Stimulated activated memory B cell treated with anti-CD40 and anti-IgM and Interleukin-4, amounts not matched to agents 10 μg/mL and 1 μg/mL and 100 μg/mL, for 72 hours (primary cell): ENCODE results near the gene C2orf72.
A peak's percentile ranks its signal among the peaks of the same experiment; 100 is the strongest.

Experiments used
- ATAC-seq: fragments of 150-1000 bp; cut with Tn5 transposase; 2 replicates; pipeline ENCODE4 v1.10.0; 2021
- H3K27ac Mint-ChIP-seq: one replicate; pipeline ENCODE4 v1.8.0; 2022; ENCODE audit warnings: mild to moderate bottlenecking, mixed read lengths
- H3K27me3 Mint-ChIP-seq: one replicate; pipeline ENCODE4 v1.8.0; 2022; ENCODE audit warnings: mixed read lengths
- H3K36me3 Mint-ChIP-seq: one replicate; pipeline ENCODE4 v1.8.0; 2022; ENCODE audit warnings: mixed read lengths
- H3K4me1 Mint-ChIP-seq: one replicate; pipeline ENCODE4 v1.8.0; 2022; ENCODE audit warnings: mixed read lengths
- H3K4me3 Mint-ChIP-seq: one replicate; pipeline ENCODE4 v1.8.0; 2022; ENCODE audit warnings: mild to moderate bottlenecking, moderate library complexity, mixed read lengths
- H3K9me3 Mint-ChIP-seq: one replicate; pipeline ENCODE4 v1.8.0; 2022; ENCODE audit warnings: mixed read lengths

C2orf72 gene

DNA sequence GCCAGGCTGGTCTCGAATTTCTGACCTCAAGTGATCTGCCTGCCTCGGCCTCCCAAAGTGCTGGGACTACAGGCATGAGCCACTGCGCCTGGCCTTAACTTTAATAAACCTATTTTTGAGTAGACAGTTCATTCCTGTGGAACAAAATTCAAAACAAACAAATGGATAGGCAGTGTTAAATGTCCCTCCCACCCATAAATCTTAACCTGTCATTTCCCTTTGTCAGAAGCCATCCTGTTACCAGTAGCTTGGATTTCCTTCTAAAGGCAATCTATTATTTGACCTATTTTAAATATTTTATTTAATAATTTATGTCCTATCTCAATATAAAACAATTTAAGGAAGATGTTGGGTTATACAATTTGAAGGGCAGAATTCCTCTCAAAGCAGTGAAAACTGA lies 6.6 kb upstream of the C2orf72 start:
- Mint-ChIP-seq H3K9me3 (no peaks in the 10 kb centered on the region), H3K4me3 (no peak overlapping the region)

DNA sequence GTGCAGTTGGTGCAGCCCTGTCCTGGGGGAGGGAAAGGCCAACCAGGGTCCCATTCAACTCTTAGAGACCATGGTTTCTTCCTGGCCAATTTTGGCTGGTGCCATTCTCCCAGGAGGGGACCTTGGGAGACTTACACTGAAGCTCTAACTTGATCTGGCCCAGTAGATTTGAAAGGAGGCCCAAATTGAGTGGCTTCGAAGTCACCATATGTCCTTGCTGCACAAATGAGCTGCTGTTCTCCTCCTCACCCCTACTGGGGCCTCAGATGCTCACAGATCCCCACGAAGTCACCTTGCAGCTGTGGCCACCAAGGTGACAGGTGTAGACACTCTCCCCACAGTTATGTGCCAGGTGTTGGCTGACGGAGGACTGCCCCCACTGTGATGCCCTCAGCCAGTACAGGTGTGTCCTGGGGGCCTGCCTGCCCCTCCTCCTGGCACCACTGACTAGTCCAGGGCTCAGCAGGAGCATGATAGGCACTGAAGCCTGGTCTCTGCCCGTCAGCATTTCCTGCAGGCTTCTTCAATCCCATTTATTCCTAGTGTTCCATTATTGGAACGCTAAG lies 4.7 kb upstream of the C2orf72 start:
- peaks cover 15% of the 10 kb centered on the region for H3K27me3 Mint-ChIP-seq
- ATAC-seq, result no peak
- H3K27ac Mint-ChIP-seq, result no peak overlapping the region
- no peak overlapping the region for H3K4me3 Mint-ChIP-seq
- H3K36me3 Mint-ChIP-seq, result no peaks in the 10 kb centered on the region
- H3K4me1 Mint-ChIP-seq, result peaks cover 20% of the 10 kb centered on the region
- no peaks in the 10 kb centered on the region for H3K9me3 Mint-ChIP-seq

More for the DNA sequence above, 6.6 kb upstream of the C2orf72 start:
- ATAC-seq, result no peak
- H3K36me3 Mint-ChIP-seq, result no peaks in the 10 kb centered on the region
- H3K27ac Mint-ChIP-seq, result no peak overlapping the region
- H3K4me1 Mint-ChIP-seq, result peaks cover 20% of the 10 kb centered on the region
- peaks cover 6% of the 10 kb centered on the region for H3K27me3 Mint-ChIP-seq

DNA sequence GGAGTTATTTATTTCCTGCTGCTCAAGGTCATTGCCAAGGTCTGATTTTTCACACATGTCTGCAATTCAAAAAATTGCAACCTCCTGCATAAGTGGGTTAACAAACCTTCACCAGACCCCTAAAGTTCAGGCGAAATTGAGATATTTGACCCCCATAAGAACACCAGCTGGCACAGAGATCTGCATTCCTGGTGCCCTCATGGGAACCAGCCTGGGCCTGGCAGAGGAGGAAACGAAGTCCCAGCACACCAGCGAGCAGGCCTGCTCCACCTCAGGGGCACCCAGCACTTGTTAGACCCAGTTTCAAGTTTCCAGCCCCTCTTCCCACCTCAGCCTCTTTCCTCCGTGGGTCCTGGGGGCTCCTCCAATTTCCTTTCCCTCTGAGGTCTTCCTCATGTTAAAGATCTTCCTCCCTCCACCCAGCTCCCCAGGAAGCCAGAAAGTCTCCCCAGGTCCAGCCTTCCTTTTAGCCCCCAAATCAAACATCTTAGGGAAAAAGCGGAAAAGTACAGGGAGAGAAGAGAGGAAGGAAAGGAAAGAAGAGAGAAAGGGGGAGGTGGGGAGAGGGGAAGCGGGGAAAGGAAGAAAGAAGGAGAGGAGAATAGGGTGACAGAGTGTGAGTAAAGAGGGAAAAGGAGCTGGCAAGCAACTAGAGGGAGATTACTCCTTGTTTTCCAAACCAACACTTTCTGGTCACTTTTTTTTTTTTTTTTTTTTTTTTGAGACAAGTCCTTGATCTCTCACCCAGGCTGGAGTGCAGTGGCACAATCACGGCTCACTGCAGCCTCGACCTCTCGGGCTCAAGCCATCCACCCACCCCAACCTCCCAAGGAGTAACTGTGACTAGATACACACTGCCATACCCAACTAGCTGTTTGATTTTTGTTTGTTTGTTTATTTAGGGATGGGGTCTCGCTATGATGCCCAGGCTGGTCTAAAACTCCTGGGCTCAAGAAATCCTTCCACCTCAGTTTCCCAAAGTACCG lies 3.9 kb upstream of the C2orf72 start:
- Mint-ChIP-seq H3K9me3 (no peaks in the 10 kb centered on the region), H3K27ac (no peak overlapping the region), H3K4me1 (peaks cover 25% of the 10 kb centered on the region), H3K27me3 (peaks cover 22% of the 10 kb centered on the region), H3K4me3 (no peak overlapping the region), H3K36me3 (no peaks in the 10 kb centered on the region)
- no peak for ATAC-seq

DNA sequence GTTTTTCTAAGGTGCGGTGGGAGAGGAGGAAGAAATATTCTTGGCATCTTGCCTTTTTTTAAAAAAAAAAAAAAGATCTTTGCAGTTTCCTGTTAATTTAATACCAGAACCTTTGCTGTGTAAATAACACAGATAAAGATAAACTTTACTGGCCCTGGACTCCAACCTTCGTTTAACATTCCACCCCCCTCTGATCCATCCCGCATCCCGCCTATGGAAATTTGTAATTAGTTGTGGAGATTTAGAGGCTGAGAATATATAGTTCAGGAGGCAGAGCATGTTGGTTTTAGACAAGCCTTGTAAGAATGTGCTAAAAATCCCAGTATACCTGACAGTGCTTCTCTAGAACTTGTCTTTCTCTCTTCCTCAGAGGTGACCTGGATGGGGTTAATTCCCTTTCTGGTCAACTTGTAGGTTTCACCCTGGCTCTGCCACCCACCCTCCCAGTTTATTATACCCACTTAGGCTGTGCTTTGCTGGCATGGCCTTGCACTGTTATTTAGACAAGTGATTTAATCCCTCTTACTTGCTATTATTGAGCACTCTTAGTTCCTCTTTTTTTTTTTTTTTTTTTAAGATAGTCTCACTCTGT lies 2.9 kb upstream of the C2orf72 start:
- no peak overlapping the region for H3K4me3 Mint-ChIP-seq
- H3K27me3 Mint-ChIP-seq, result peaks cover 31% of the 10 kb centered on the region
- no peaks in the 10 kb centered on the region for H3K9me3 Mint-ChIP-seq
- H3K27ac Mint-ChIP-seq, result no peak overlapping the region
- peaks cover 28% of the 10 kb centered on the region for H3K4me1 Mint-ChIP-seq
- no peaks in the 10 kb centered on the region for H3K36me3 Mint-ChIP-seq
- ATAC-seq, result peak; percentile 74

DNA sequence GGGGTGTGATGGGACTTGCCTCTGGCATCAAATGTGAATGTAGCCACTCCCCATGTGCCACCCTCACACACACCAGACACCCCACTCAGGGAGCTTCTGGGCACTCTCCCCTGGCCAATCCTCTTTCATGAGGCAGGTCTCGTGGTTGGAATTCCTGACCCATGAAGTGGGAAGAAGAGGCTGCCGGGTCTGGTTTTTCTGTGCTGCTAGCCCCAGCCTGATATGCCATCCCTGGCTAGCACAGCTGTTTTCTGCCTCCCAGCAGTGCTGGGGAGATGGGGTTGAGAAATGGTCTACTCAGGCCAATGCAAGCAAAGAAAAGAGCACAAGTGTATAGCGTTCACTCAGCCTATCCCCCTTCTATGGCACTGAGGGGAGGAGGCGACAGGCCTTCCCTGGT lies 1.2 kb upstream of the C2orf72 start:
- peaks cover 28% of the 10 kb centered on the region for H3K4me1 Mint-ChIP-seq
- peaks cover 48% of the 10 kb centered on the region for H3K27me3 Mint-ChIP-seq
- no peak overlapping the region for H3K4me3 Mint-ChIP-seq
- no peaks in the 10 kb centered on the region for H3K36me3 Mint-ChIP-seq
- no peak overlapping the region for H3K27ac Mint-ChIP-seq
- ATAC-seq, result no peak
- H3K9me3 Mint-ChIP-seq, result no peaks in the 10 kb centered on the region

DNA sequence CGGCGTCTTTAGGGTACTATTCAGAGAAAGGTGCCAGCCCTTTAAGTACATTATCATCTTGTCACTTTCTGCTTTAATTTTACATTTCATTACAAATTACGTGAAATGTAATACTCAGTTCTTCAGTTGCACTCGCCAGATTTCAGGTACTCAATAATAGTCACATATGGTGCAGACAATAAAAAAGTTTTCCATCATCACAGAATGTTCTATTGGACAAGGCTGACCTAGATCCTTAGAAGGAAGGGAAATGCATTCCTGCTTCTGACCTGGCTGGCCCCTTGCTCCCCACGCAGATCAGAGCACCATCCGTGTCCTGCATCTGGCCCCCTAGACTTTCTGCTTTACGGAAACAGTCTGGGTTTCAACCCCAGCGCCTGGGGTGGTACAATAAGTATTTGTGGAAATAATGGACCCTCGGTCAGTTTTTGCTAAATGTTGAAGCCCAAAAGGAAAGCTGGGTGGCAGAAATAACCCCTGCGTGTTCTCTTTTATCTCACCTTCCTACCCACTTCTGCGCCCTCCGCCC lies 681 bp upstream of the C2orf72 start:
- Mint-ChIP-seq H3K36me3 (no peaks in the 10 kb centered on the region), H3K9me3 (no peaks in the 10 kb centered on the region), H3K27ac (no peak overlapping the region), H3K27me3 (peaks cover 53% of the 10 kb centered on the region), H3K4me3 (no peak overlapping the region), H3K4me1 (peaks cover 28% of the 10 kb centered on the region)
- ATAC-seq, result no peak

DNA sequence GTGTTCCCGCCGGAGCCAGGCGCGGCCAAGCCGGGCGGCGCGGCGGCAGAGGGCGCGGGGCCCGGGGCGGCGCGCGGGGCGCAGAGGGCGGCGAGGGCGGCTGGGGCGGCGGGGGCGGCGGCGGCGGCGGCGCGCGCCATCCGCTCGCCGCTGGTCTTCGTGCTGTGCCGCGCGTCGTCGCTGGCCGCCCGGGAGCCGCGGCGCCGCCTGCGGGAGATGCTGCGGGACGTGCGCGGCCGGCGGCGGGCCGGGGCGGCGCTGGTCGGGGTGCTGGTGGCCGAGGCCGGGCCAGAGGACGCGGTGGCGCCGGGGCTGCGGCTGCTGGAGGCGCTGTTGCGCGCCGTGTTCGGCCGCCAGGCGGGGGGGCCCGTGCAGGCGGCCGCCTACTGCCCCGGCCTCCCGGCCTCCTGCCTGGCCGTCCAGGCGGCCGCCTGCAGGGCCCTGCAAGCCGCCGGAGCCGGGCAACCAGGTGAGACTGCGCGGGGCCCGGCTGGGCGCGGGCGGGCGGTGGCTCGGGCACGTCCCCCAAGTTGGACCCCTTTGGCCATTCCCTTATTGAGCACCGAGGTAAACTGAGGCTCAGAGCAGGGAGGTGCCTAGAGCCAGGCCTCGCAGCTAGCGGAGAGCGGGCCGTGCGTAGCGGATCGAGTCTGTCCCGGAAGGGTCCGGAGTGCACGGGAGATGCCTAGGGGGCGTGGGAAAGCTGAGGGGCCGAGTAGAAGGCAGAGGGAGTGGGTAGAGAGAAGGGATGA lies 584 bp downstream of the C2orf72 start:
- Mint-ChIP-seq H3K9me3 (no peaks in the 10 kb centered on the region), H3K27me3 (peaks cover 59% of the 10 kb centered on the region), H3K4me1 (peaks cover 28% of the 10 kb centered on the region), H3K36me3 (no peaks in the 10 kb centered on the region), H3K4me3 (peak overlapping the region; percentile 64), H3K27ac (no peak overlapping the region)
- no peak for ATAC-seq

DNA sequence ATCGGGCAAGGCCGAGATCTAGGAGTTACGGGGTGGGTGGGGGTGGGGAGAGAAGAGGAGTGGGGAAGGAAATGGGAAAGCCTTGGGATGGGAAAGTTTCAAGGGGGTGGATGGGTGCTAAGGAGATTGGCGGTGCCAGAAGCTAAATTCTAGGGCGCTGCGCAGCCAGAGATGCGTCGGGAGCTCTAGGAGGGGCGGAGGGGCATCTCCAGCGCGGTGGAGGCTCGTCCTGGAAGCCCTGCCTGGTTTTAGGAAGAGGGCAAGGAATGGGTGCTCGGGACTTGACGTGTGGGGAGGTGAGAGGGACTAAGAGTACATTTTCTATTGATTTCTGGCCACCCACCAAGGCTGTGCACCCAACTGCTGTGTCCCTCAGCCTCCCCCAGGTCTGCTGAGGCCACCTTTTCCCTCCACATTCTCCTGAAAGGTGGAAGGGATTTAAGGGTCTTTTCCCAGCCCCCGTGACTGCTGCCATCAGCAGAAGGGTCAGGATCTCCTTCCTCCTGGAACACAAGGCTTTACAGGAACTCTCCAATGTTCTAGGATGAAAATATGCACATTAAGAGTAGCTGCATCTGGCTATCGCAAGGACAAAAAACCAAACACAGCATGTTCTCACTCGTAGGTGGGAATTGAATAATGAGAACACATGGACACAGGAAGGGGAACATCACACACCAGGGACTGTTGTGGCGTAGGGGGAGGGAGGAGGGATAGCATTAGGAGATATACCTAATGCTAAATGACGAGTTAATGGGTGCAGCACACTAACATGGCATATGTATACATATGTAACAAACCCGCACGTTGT lies 1.4 kb downstream of the C2orf72 start:
- Mint-ChIP-seq H3K27ac (no peak overlapping the region), H3K4me3 (peak overlapping the region; percentile 64), H3K36me3 (no peaks in the 10 kb centered on the region), H3K4me1 (peaks cover 23% of the 10 kb centered on the region), H3K27me3 (peaks cover 59% of the 10 kb centered on the region), H3K9me3 (no peaks in the 10 kb centered on the region)
- ATAC-seq, result no peak

DNA sequence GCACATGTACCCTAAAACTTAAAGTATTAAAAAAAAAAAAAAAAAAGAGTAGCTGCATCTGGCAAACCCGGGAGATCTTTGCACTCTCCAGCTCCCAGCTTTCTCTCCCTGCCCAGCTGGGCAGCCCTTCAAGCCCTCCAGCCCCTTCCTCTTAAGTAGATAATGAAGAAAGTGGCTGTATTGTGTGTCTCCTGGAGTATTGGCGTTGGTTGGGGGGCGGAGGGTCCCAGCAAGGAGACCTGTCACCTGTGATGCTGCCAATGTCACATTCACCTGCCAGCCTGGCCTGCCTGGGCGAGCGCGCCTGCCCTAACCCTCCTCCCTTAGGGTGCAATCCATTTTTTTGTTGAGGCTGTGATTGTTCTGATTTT lies 2.0 kb downstream of the C2orf72 start:
- H3K36me3 Mint-ChIP-seq, result no peaks in the 10 kb centered on the region
- H3K4me1 Mint-ChIP-seq, result peaks cover 17% of the 10 kb centered on the region
- no peak for ATAC-seq
- peaks cover 59% of the 10 kb centered on the region for H3K27me3 Mint-ChIP-seq
- H3K4me3 Mint-ChIP-seq, result no peak overlapping the region
- no peak overlapping the region for H3K27ac Mint-ChIP-seq
- H3K9me3 Mint-ChIP-seq, result no peaks in the 10 kb centered on the region

DNA sequence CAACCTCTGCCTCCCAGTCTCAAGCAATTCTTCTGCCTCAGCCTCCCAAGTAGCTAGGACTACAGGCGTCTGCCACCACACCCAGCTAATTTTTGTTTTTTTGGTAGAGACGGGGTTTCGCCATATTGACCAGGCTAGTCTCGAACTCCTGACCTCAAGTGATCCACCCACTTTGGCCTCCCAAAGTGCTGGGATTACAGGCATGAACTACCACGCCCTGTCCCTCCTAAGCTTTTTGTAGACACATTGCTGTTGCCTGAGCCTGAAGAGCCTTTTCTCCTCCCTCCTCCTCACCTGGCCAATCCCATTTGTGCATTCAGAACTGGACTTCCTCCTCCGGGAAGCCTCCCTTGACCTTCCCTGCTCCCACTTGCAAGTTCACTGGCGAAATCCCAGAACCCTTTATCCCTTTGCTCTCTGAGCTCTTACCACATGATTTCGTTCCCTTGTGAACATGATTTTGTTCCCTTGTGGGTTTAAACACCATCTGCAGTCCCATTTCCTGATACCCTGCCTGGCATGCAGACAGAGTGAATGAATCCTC lies 2.6 kb downstream of the C2orf72 start:
- ATAC-seq, result no peak
- H3K27ac Mint-ChIP-seq, result no peak overlapping the region
- peaks cover 59% of the 10 kb centered on the region for H3K27me3 Mint-ChIP-seq
- H3K4me3 Mint-ChIP-seq, result no peak overlapping the region
- peaks cover 11% of the 10 kb centered on the region for H3K4me1 Mint-ChIP-seq
- H3K9me3 Mint-ChIP-seq, result no peaks in the 10 kb centered on the region
- no peaks in the 10 kb centered on the region for H3K36me3 Mint-ChIP-seq

DNA sequence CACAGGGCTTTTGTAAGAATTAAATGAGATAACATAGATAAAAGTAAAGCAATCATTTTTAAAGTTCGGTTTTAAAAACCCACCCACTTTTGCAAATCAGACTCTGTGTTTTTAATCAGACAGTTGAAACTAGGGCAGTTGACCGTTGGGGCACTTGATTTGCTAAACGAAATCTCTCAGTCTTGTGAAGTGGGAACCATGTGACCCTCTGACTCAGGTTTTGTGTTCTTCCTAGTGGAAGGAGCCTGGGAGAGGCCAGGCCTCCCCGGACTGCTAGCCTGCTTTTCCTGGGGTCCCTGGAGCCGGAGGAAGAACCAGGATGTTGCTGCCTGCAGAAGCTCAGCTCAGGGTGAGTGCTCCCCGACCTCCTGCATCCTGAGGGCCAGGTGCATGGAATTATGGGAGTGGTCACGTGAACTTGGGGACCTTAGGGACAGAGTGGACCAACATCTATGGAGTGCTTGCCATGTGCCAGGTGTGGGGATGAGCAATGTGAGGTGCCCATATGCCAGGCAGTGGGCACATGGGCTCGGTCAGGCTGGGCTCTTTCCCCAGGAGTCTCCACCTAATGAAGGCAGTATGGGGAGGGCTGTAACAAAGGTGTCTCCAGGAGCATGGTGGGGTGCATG lies 3.9 kb downstream of the C2orf72 start:
- peaks cover 8% of the 10 kb centered on the region for H3K4me1 Mint-ChIP-seq
- no peaks in the 10 kb centered on the region for H3K9me3 Mint-ChIP-seq
- H3K27me3 Mint-ChIP-seq, result peaks cover 54% of the 10 kb centered on the region
- H3K4me3 Mint-ChIP-seq, result no peak overlapping the region
- no peaks in the 10 kb centered on the region for H3K36me3 Mint-ChIP-seq
- no peak for ATAC-seq
- no peak overlapping the region for H3K27ac Mint-ChIP-seq

DNA sequence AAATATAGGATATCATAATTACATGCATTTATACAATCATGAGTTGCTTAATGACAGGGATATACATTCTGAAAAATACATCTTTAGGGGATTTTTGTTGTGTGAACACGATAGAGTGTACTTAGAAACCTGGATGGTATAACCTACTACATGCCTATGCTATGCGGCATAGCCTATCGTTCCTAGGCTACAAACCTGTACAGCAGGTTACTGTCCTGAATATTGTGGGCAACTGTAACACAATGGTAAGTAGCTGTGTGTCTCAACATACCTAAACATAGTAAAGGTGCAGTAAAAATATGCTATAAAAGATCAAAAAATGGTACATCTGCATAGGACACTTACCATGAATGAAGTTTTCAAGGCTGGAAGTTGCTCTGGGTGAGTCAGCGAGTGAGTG lies 6.5 kb downstream of the C2orf72 start:
- no peaks in the 10 kb centered on the region for H3K4me1 Mint-ChIP-seq
- no peak overlapping the region for H3K4me3 Mint-ChIP-seq
- H3K27me3 Mint-ChIP-seq, result peaks cover 34% of the 10 kb centered on the region
- H3K36me3 Mint-ChIP-seq, result no peaks in the 10 kb centered on the region
- H3K9me3 Mint-ChIP-seq, result no peaks in the 10 kb centered on the region
- no peak for ATAC-seq
- H3K27ac Mint-ChIP-seq, result no peak overlapping the region

DNA sequence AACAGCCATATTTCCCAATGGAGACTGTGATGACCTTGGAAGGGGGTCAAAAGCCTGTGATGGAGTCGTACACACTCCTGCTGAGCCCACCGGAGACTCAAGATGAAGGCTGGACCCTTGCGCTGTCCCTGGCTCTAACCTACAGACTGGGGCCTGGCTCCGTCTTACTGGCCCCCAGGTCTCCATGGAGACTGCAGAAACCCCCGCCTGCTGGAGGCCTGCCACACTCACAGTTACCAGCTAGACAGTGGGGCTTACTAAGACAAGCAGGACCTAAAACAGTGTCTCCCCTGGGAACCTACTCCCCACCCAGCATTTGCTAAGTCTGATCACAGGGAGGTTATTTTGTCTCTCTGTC lies 9.6 kb downstream of the C2orf72 start:
- H3K4me3 Mint-ChIP-seq, result no peak overlapping the region
- no peak for ATAC-seq
- no peaks in the 10 kb centered on the region for H3K36me3 Mint-ChIP-seq
- no peaks in the 10 kb centered on the region for H3K4me1 Mint-ChIP-seq
- peaks cover 4% of the 10 kb centered on the region for H3K27me3 Mint-ChIP-seq
- H3K9me3 Mint-ChIP-seq, result no peaks in the 10 kb centered on the region
- H3K27ac Mint-ChIP-seq, result no peak overlapping the region
